Measurements from ENCODE around the gene PRSS16. TPM values are rescaled to one million over a fixed set of nuclear protein-coding genes. Genes with fewer than 3 reads are reported as not detected.

The PRSS16 gene
- 10 to 100 TPM; 12.5 to 14.1 TPM for total RNA-seq
- polyA plus RNA-seq (2013, experiment 1 of 2), result 3.9 TPM
- 3.4 TPM for polyA plus RNA-seq (2013, experiment 2 of 2)
- long read RNA-seq, experiment 1, partial matches to known transcripts, result 0 of 6 reads
- long read RNA-seq, experiment 1, other reads (novel, unspliced or antisense), result 3 of 6 reads
- long read RNA-seq, experiment 2, partial matches to known transcripts, result 4 of 11 reads
- long read RNA-seq, experiment 2, other reads (novel, unspliced or antisense), result 1 of 11 reads
- long read RNA-seq, experiment 3, partial matches to known transcripts, result 1 of 3 reads
- long read RNA-seq, experiment 3, other reads (novel, unspliced or antisense), result 1 of 3 reads
- long read RNA-seq, experiment 4, transcript PRSS16-219 (4 exons, 1,002 nt), result minor isoform, 8 of 38 reads
- long read RNA-seq, experiment 4, transcript PRSS16-218 (5 exons, 955 nt), result major isoform, 13 of 38 reads
- long read RNA-seq, experiment 4, transcript PRSS16-208 (5 exons, 962 nt), result minor isoform, 5 of 38 reads
- long read RNA-seq, experiment 4, partial matches to known transcripts, result 7 of 38 reads
- long read RNA-seq, experiment 4, other reads (novel, unspliced or antisense), result 2 of 38 reads

DNA sequence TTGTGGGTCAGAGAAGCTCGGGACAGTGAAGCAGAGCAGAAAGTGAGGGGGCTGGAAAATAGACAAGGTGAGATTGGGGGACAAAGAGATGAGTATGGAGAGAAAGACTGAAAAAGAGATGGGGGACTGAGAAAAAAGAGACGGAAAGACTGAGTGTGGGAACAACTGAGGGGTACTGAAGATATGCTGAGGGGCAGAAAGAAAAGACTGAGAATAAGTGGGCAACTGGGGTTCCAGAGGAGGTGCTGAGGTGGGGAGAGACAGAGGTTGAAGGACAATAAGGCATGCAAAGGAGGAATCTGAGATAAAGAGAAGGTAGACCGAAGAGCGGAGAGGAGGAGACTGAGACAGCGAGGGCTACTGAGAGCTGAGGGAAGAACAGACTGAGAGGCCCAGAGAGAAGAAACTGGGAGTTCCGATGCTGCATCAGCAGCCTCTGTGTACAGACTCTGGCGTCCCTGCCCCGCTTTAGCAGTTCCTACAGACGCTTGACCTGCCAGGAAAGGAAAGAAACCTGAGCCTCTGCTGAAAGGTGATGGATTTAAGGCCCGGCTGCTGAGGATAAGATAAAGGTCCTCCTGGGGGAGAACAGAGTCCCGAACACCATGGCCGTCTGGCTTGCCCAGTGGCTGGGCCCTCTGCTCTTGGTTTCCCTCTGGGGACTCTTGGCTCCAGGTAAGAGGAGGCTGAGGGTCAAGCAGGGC, at the start of gene PRSS16:
TSS of gene PRSS16 (plus strand) at position 569 of the 704 bp plus-strand sequence. CDS start at position 606, 37 bp downstream.
- Mint-ChIP-seq H3K27ac (no peak within 1 kb of the TSS), H3K36me3 (ENCODE audit: low read depth) (no peaks in the 10 kb centered on the region)
- 80 to 85% methylated on average over 8 to 12 of the region's 12 CpGs for WGBS, 2 experiments (ENCODE audit: insufficient coverage in 1 of 2, insufficient read length in 1 of 2)

GRCh38 chr6:27205375-27206278, 41.9 kb upstream of the PRSS16 start:
- Mint-ChIP-seq H3K9me3 (no peaks in the 10 kb centered on the region), H3K27ac (peak overlapping the region; percentile 44), H3K27me3 (ENCODE audit: insufficient read depth) (peaks cover 37% of the 10 kb centered on the region), H3K36me3 (ENCODE audit: low read depth) (no peaks in the 10 kb centered on the region), H3K4me1 (peaks cover 25% of the 10 kb centered on the region), H3K4me3 (peak overlapping the region; percentile 62)
- H3K27me3 ChIP-seq (ENCODE audit: control insufficient read depth, insufficient read depth, low read length, poor library complexity, severe bottlenecking), result no peaks in the 10 kb centered on the region
- H3K4me1 ChIP-seq (ENCODE audit: control insufficient read depth, insufficient read depth, low read length), result peaks cover 10% of the 10 kb centered on the region
- no peaks in the 10 kb centered on the region for H3K36me3 ChIP-seq (ENCODE audit: control insufficient read depth, insufficient read depth, low read length)
- peak overlapping the region; percentile 71 for H3K4me3 ChIP-seq (ENCODE audit: low read length)
- 18 to 45% methylated on average over 12 to 32 of the region's 32 CpGs for WGBS, 2 experiments (ENCODE audit: insufficient coverage in 1 of 2, insufficient read length in 1 of 2)
- no peak overlapping the region for H3K9ac ChIP-seq (ENCODE audit: extremely low read depth, low read length, poor library complexity, severe bottlenecking)
- DNase-seq, result peak; percentile 74
- H3K9me3 ChIP-seq (ENCODE audit: control insufficient read depth, low read length), result no peaks in the 10 kb centered on the region
- TF ChIP-seq, protein P1, sequence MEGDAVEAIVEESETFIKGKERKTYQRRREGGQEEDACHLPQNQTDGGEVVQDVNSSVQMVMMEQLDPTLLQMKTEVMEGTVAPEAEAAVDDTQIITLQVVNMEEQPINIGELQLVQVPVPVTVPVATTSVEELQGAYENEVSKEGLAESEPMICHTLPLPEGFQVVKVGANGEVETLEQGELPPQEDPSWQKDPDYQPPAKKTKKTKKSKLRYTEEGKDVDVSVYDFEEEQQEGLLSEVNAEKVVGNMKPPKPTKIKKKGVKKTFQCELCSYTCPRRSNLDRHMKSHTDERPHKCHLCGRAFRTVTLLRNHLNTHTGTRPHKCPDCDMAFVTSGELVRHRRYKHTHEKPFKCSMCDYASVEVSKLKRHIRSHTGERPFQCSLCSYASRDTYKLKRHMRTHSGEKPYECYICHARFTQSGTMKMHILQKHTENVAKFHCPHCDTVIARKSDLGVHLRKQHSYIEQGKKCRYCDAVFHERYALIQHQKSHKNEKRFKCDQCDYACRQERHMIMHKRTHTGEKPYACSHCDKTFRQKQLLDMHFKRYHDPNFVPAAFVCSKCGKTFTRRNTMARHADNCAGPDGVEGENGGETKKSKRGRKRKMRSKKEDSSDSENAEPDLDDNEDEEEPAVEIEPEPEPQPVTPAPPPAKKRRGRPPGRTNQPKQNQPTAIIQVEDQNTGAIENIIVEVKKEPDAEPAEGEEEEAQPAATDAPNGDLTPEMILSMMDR (conservative IDR thresholded peaks at IDR 0.05), result no peak
- H3K27ac ChIP-seq (ENCODE audit: low read depth, low read length), result no peak overlapping the region

More for the DNA sequence above, at the start of gene PRSS16:
- DNase-seq, result no peak
- Histone ChIP-seq H3K36me3 (ENCODE audit: control insufficient read depth, insufficient read depth, low read length) (no peaks in the 10 kb centered on the region), H3K4me3 (ENCODE audit: low read length) (no peak within 1 kb of the TSS), H3K4me1 (ENCODE audit: control insufficient read depth, insufficient read depth, low read length) (no peaks in the 10 kb centered on the region), H3K27me3 (ENCODE audit: control insufficient read depth, insufficient read depth, low read length, poor library complexity, severe bottlenecking) (peaks cover 62% of the 10 kb centered on the region), H3K27ac (ENCODE audit: low read depth, low read length) (no peak within 1 kb of the TSS), H3K9ac (ENCODE audit: extremely low read depth, low read length, poor library complexity, severe bottlenecking) (no peak within 1 kb of the TSS), H3K9me3 (ENCODE audit: control insufficient read depth, low read length) (peaks cover 19% of the 10 kb centered on the region)
- TF ChIP-seq, protein P1 (conservative IDR thresholded peaks at IDR 0.05), result no peak
- no peaks in the 10 kb centered on the region for H3K4me1 Mint-ChIP-seq
- peaks cover 18% of the 10 kb centered on the region for H3K27me3 Mint-ChIP-seq (ENCODE audit: insufficient read depth)
- H3K4me3 Mint-ChIP-seq, result no peak within 1 kb of the TSS
- peaks cover 14% of the 10 kb centered on the region for H3K9me3 Mint-ChIP-seq

GRCh38 chr6:27206806-27207205, 40.7 kb upstream of the PRSS16 start:
- H3K4me3 Mint-ChIP-seq, result no peak overlapping the region
- Histone ChIP-seq H3K4me3 (ENCODE audit: low read length) (no peak overlapping the region), H3K36me3 (ENCODE audit: control insufficient read depth, insufficient read depth, low read length) (no peaks in the 10 kb centered on the region)

More at GRCh38 chr6:27206806-27207205, 40.7 kb upstream of the PRSS16 start:
- no peak overlapping the region for H3K27ac Mint-ChIP-seq
- no peaks in the 10 kb centered on the region for H3K9me3 Mint-ChIP-seq
- DNase-seq, result no peak
- TF ChIP-seq, protein P1 (conservative IDR thresholded peaks at IDR 0.05), result no peak
- no peaks in the 10 kb centered on the region for H3K9me3 ChIP-seq (ENCODE audit: control insufficient read depth, low read length)
- H3K36me3 Mint-ChIP-seq (ENCODE audit: low read depth), result no peaks in the 10 kb centered on the region
- no peak overlapping the region for H3K9ac ChIP-seq (ENCODE audit: extremely low read depth, low read length, poor library complexity, severe bottlenecking)
- no peak overlapping the region for H3K27ac ChIP-seq (ENCODE audit: low read depth, low read length)
- peaks cover 37% of the 10 kb centered on the region for H3K27me3 Mint-ChIP-seq (ENCODE audit: insufficient read depth)
- no peaks in the 10 kb centered on the region for H3K27me3 ChIP-seq (ENCODE audit: control insufficient read depth, insufficient read depth, low read length, poor library complexity, severe bottlenecking)
- H3K4me1 ChIP-seq (ENCODE audit: control insufficient read depth, insufficient read depth, low read length), result peaks cover 10% of the 10 kb centered on the region
- peaks cover 22% of the 10 kb centered on the region for H3K4me1 Mint-ChIP-seq

All from endodermal cell (in vitro differentiated cells).